HG02981 (cell line): ENCODE results near the gene MRO.

Source experiments
- ATAC-seq: cut with Tn5 transposase; IDR thresholded peaks from one replicate; pipeline ENCODE4 v1.9.1; 2021; ENCODE audit warnings: mild to moderate bottlenecking, moderate library complexity; ENCODE audit not compliant: unreplicated experiment

The MRO gene

GRCh38 chr18:50748243-50749229, 71.3 kb downstream of the MRO start:
- no peak for ATAC-seq

GRCh38 chr18:50747849-50748242, 72.0 kb downstream of the MRO start:
- ATAC-seq = no peak

- no peak for ATAC-seq
Observed at GRCh38 chr18:50745945-50746344, 73.9 kb downstream of the MRO start.
